Measurements from ENCODE around the gene SCUBE3.

The SCUBE3 gene

GRCh38 chr6:35177157-35177556 is 36.6 kb upstream of the SCUBE3 start:
- TF ChIP-seq EZH2phosphoT487 (conservative IDR thresholded peaks at IDR 0.05; ENCODE audit: low read length) = no peak
- TF ChIP-seq, protein P1, sequence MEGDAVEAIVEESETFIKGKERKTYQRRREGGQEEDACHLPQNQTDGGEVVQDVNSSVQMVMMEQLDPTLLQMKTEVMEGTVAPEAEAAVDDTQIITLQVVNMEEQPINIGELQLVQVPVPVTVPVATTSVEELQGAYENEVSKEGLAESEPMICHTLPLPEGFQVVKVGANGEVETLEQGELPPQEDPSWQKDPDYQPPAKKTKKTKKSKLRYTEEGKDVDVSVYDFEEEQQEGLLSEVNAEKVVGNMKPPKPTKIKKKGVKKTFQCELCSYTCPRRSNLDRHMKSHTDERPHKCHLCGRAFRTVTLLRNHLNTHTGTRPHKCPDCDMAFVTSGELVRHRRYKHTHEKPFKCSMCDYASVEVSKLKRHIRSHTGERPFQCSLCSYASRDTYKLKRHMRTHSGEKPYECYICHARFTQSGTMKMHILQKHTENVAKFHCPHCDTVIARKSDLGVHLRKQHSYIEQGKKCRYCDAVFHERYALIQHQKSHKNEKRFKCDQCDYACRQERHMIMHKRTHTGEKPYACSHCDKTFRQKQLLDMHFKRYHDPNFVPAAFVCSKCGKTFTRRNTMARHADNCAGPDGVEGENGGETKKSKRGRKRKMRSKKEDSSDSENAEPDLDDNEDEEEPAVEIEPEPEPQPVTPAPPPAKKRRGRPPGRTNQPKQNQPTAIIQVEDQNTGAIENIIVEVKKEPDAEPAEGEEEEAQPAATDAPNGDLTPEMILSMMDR (IDR thresholded peaks at IDR 0.05; ENCODE audit: insufficient read depth, low read length, poor library complexity, severe bottlenecking) = no peak
- Histone ChIP-seq H3K27me3 (ENCODE audit: low read length) (no peaks in the 10 kb centered on the region), H2AFZ (ENCODE audit: low read depth, low read length, severe bottlenecking) (no peak overlapping the region), H3K79me2 (ENCODE audit: insufficient read depth, low read length) (no peaks in the 10 kb centered on the region), H3K9me2 (replicated peaks; ENCODE audit: insufficient read depth, low read length) (no peaks in the 10 kb centered on the region), H3K4me3 (ENCODE audit: insufficient read depth, low read length, poor library complexity, severe bottlenecking) (no peak overlapping the region), H4K20me1 (ENCODE audit: low read depth, low read length) (no peaks in the 10 kb centered on the region), H3K9ac (ENCODE audit: low read length) (no peak overlapping the region), H3K9me3 (ENCODE audit: insufficient read depth, low read length) (no peaks in the 10 kb centered on the region), H3F3A (ENCODE audit: insufficient read depth) (no peaks in the 10 kb centered on the region), H3K27ac (ENCODE audit: low read depth, low read length) (no peak overlapping the region), H3K36me3 (ENCODE audit: low read length) (no peaks in the 10 kb centered on the region), H3K4me2 (ENCODE audit: low read depth, low read length, poor library complexity, severe bottlenecking) (no peak overlapping the region)

DNA sequence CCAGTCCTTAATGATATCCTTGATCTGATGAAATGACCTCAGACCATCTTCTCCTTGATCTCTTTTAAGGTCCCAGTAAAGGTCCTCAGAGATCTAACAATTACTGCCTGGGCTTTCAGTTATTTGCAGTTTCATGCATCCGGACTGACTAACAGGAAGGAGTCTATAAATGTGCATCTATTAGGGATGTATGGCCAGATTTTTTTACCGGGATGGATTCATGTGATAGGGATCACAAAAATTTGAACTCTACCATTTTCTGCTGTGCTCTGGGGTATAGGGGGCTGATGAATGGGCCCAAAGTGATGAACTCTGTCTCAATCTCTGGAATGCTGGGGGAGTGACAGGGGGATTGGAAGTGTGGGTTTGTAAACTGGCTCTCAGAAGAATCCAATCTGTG is 36.2 kb upstream of the SCUBE3 start:
- H3K27ac ChIP-seq (ENCODE audit: low read depth, low read length) = no peak overlapping the region
- H3F3A ChIP-seq (ENCODE audit: insufficient read depth) = no peaks in the 10 kb centered on the region
- H3K79me2 ChIP-seq (ENCODE audit: insufficient read depth, low read length) = no peaks in the 10 kb centered on the region
- TF ChIP-seq, protein P1 (IDR thresholded peaks at IDR 0.05; ENCODE audit: insufficient read depth, low read length, poor library complexity, severe bottlenecking) = no peak
- no peak for TF ChIP-seq EZH2phosphoT487 (conservative IDR thresholded peaks at IDR 0.05; ENCODE audit: low read length)
- H3K9ac ChIP-seq (ENCODE audit: low read length) = no peak overlapping the region
- no peak overlapping the region for H3K4me3 ChIP-seq (ENCODE audit: insufficient read depth, low read length, poor library complexity, severe bottlenecking)
- H3K4me2 ChIP-seq (ENCODE audit: low read depth, low read length, poor library complexity, severe bottlenecking) = no peak overlapping the region
- H3K9me3 ChIP-seq (ENCODE audit: insufficient read depth, low read length) = no peaks in the 10 kb centered on the region
- no peak overlapping the region for H2AFZ ChIP-seq (ENCODE audit: low read depth, low read length, severe bottlenecking)
- H3K36me3 ChIP-seq (ENCODE audit: low read length) = no peaks in the 10 kb centered on the region
- no peaks in the 10 kb centered on the region for H3K27me3 ChIP-seq (ENCODE audit: low read length)
- no peaks in the 10 kb centered on the region for H4K20me1 ChIP-seq (ENCODE audit: low read depth, low read length)
- no peaks in the 10 kb centered on the region for H3K9me2 ChIP-seq (replicated peaks; ENCODE audit: insufficient read depth, low read length)

GRCh38 chr6:35178012-35178411 is 35.7 kb upstream of the SCUBE3 start:
- no peak for TF ChIP-seq EZH2phosphoT487 (conservative IDR thresholded peaks at IDR 0.05; ENCODE audit: low read length)
- TF ChIP-seq, protein P1 (IDR thresholded peaks at IDR 0.05; ENCODE audit: insufficient read depth, low read length, poor library complexity, severe bottlenecking) = no peak
- no peak overlapping the region for H3K9ac ChIP-seq (ENCODE audit: low read length)
- H3K36me3 ChIP-seq (ENCODE audit: low read length) = no peaks in the 10 kb centered on the region
- no peaks in the 10 kb centered on the region for H3K9me2 ChIP-seq (replicated peaks; ENCODE audit: insufficient read depth, low read length)
- H3K79me2 ChIP-seq (ENCODE audit: insufficient read depth, low read length) = no peaks in the 10 kb centered on the region
- H3K27ac ChIP-seq (ENCODE audit: low read depth, low read length) = no peak overlapping the region
- no peak overlapping the region for H3K4me2 ChIP-seq (ENCODE audit: low read depth, low read length, poor library complexity, severe bottlenecking)
- no peaks in the 10 kb centered on the region for H3F3A ChIP-seq (ENCODE audit: insufficient read depth)
- H3K27me3 ChIP-seq (ENCODE audit: low read length) = no peaks in the 10 kb centered on the region
- no peak overlapping the region for H3K4me3 ChIP-seq (ENCODE audit: insufficient read depth, low read length, poor library complexity, severe bottlenecking)
- no peak overlapping the region for H2AFZ ChIP-seq (ENCODE audit: low read depth, low read length, severe bottlenecking)
- H4K20me1 ChIP-seq (ENCODE audit: low read depth, low read length) = no peaks in the 10 kb centered on the region
- H3K9me3 ChIP-seq (ENCODE audit: insufficient read depth, low read length) = no peaks in the 10 kb centered on the region
